ENCODE results near the gene FMO5. TPM values are rescaled to one million over a fixed set of nuclear protein-coding genes. Genes with fewer than 3 reads are reported as not detected.

Gene FMO5
- total RNA-seq, 1 experiment from 2014 or later, result 2.8 TPM

- H3K27ac ChIP-seq (ENCODE audit: low read length), result peak overlapping the region; percentile 62
- H3K4me3 ChIP-seq (ENCODE audit: low read length), result peak overlapping the region; percentile 17; the same call in 1 of the 2 replicates
- ATAC-seq (peak; percentile 17), DNase-seq (peak; percentile 81)
- no peaks in the 10 kb centered on the region for H3K36me3 ChIP-seq (ENCODE audit: low read depth, low read length)
- H3K9me3 ChIP-seq (ENCODE audit: low read length), result no peaks in the 10 kb centered on the region
- CTCF ChIA-PET, result interaction anchor here (0.8 to 1.9 kb wide), 2 partner anchors 13 to 65 kb away, joined by 3 to 9 read pairs; partner anchors contain the start of gene FMO5
- no peaks in the 10 kb centered on the region for H3F3A ChIP-seq (ENCODE audit: low read length, unreplicated experiment)
- POLR2A ChIA-PET (ENCODE audit: unreplicated experiment), result no interaction called here
- BruUV-seq (replicated peaks), result no TSS peak
- no peaks in the 10 kb centered on the region for H4K20me1 ChIP-seq (ENCODE audit: low read length)
- no peaks in the 10 kb centered on the region for H3K27me3 ChIP-seq (ENCODE audit: low read length)
- H3K9me2 ChIP-seq (replicated peaks; ENCODE audit: low read length), result no peaks in the 10 kb centered on the region
- no peak overlapping the region for H3K9ac ChIP-seq (ENCODE audit: low read length)
- H3K79me2 ChIP-seq (ENCODE audit: low read length), result peaks cover 3% of the 10 kb centered on the region
- intact Hi-C loops (cut with micrococcal nuclease), result no loop called here
- no peak overlapping the region for H2AFZ ChIP-seq (ENCODE audit: low read length)
- peak overlapping the region; percentile 61 for H3K4me2 ChIP-seq (ENCODE audit: low read length)
- H3K4me1 ChIP-seq (ENCODE audit: insufficient read depth, low read length), result peaks cover 31% of the 10 kb centered on the region
- TF ChIP-seq EZH2 (IDR thresholded peaks at IDR 0.05; ENCODE audit: low read length, unreplicated experiment) (no peak), EZH2phosphoT487 (IDR thresholded peaks at IDR 0.05; ENCODE audit: borderline replicate concordance, low read length) (no peak), CTCF (conservative IDR thresholded peaks at IDR 0.05; ENCODE audit: low read depth, low read length) (no peak)
These were observed 13.1 kb upstream of the FMO5 start for GRCh38 chr1:147238053-147238902.

GRCh38 chr1:147236959-147237791 is 12.0 kb upstream of the FMO5 start:
- POLR2A ChIA-PET (ENCODE audit: unreplicated experiment), result no interaction called here
- intact Hi-C loops (cut with micrococcal nuclease), result no loop called here
- Histone ChIP-seq H3F3A (ENCODE audit: low read length, unreplicated experiment) (no peaks in the 10 kb centered on the region), H3K4me1 (ENCODE audit: insufficient read depth, low read length) (peaks cover 30% of the 10 kb centered on the region), H3K4me2 (ENCODE audit: low read length) (peak overlapping the region; percentile 61), H3K9me3 (ENCODE audit: low read length) (no peaks in the 10 kb centered on the region), H3K36me3 (ENCODE audit: low read depth, low read length) (no peaks in the 10 kb centered on the region), H3K4me3 (ENCODE audit: low read length) (peak overlapping the region; percentile 17; the same call in 1 of the 2 replicates), H3K27me3 (ENCODE audit: low read length) (no peaks in the 10 kb centered on the region), H3K79me2 (ENCODE audit: low read length) (no peaks in the 10 kb centered on the region), H3K9me2 (replicated peaks; ENCODE audit: low read length) (no peaks in the 10 kb centered on the region), H3K9ac (ENCODE audit: low read length) (no peak overlapping the region), H3K27ac (ENCODE audit: low read length) (peak overlapping the region; percentile 62), H4K20me1 (ENCODE audit: low read length) (no peaks in the 10 kb centered on the region), H2AFZ (ENCODE audit: low read length) (0 out of 2 replicates have a peak overlapping the region, but pooled peaks have one; percentile 8)
- peak; percentile 70 for DNase-seq
- no TSS peak for BruUV-seq (replicated peaks)
- no peak for TF ChIP-seq CTCF (conservative IDR thresholded peaks at IDR 0.05; ENCODE audit: low read depth, low read length)
- TF ChIP-seq EZH2phosphoT487 (IDR thresholded peaks at IDR 0.05; ENCODE audit: borderline replicate concordance, low read length), result no peak
- no peak for TF ChIP-seq EZH2 (IDR thresholded peaks at IDR 0.05; ENCODE audit: low read length, unreplicated experiment)
- CTCF ChIA-PET, result interaction anchor here (0.8 to 1.9 kb wide), 2 partner anchors 12 to 64 kb away, joined by 3 to 9 read pairs; partner anchors contain the start of gene FMO5
- peak; percentile 88 for ATAC-seq
